Gastroesophageal sphincter (tissue), 4 donors: ENCODE results near the gene WDR90. TPM values are rescaled to one million over a fixed set of nuclear protein-coding genes. Genes with fewer than 3 reads are reported as not detected.
A peak's percentile ranks its signal among the peaks of the same experiment; 100 is the strongest.
"Not testable (repeated sequence)": the region's sequence is repeated elsewhere in the genome, so short reads cannot be mapped to it uniquely, and the experiment has no call there.

ENCODE experiments used
- ATAC-seq: fragments of 150-250 bp; one replicate; pipeline ENCODE4 v1.9.1; 2016; ENCODE audit warnings: mild to moderate bottlenecking, moderate library complexity
- H3K27ac ChIP-seq, 4 donors: fragments of 200-600 bp; sonication (generic) in 3 of 4; 1 replicate in 3 of 4; 2 replicates in 1 of 4; pipeline ENCODE4 v1.5.1; 2016 to 2019
- H3K27me3 ChIP-seq: fragments of 200-600 bp; sonication (generic); one replicate; pipeline ENCODE4 v1.5.1; 2019
- H3K36me3 ChIP-seq, 2 donors: fragments of 200-600 bp; sonication (generic); one replicate each; pipeline ENCODE4 v1.5.1; 2019; ENCODE audit warnings: control low read depth in 1 of 2
- H3K4me1 ChIP-seq, 3 donors: fragments of 200-600 bp; sonication (generic); 1 replicate in 2 of 3; 2 replicates in 1 of 3; pipeline ENCODE4 v1.5.1; 2016 to 2019; ENCODE audit warnings: control low read depth in 2 of 3
- H3K4me3 ChIP-seq, 2 donors: fragments of 200-600 bp; sonication (generic); one replicate each; pipeline ENCODE4 v1.5.1; 2019; ENCODE audit warnings: mild to moderate bottlenecking in 1 of 2, moderate library complexity in 1 of 2
- H3K9me3 ChIP-seq, 3 donors: fragments of 200-600 bp; sonication (generic); one replicate each; pipeline ENCODE4 v1.5.1; 2017 to 2019; ENCODE audit warnings: control low read depth in 2 of 3
- EP300 ChIP-seq: sonication (generic); formaldehyde crosslinking; IDR thresholded peaks from one replicate; pipeline ENCODE4 v1.6.1; 2017; ENCODE audit warnings: antibody characterized with exemption, mild to moderate bottlenecking
- POLR2A ChIP-seq, 2 donors: fragments of 450-650 bp; IDR thresholded peaks; one replicate each; pipeline ENCODE4 v1.6.1; 2017; ENCODE audit warnings: antibody characterized with exemption in 2 of 2, mild to moderate bottlenecking in 2 of 2, moderate library complexity in 1 of 2
- POLR2AphosphoS5 ChIP-seq: sonication (generic); formaldehyde crosslinking; IDR thresholded peaks from one replicate; pipeline ENCODE4 v1.6.1; 2017; ENCODE audit warnings: antibody characterized with exemption
- WGBS, 2 donors: methylation state at CpG; one replicate each; pipeline ENCODE4 v1.1.5; 2018; ENCODE audit warnings: low coverage in 1 of 2; 5-methylcytosine and 5-hydroxymethylcytosine counted together
- total RNA-seq, 4 donors: library from RNA; depleted of rRNA; stranded (reverse); fragments of >200 nt; gene quantifications; one replicate each; pipeline ENCODE4 v1.1.0, GENCODE V29; 2016
- TF ChIP-seq, protein P1 (sequence below), 4 experiments: fragments of 200-600 bp in 2 of 4; fragments of 450-650 bp in 2 of 4; sonication (generic) in 1 of 4; IDR thresholded peaks; one replicate each; pipeline ENCODE4 v1.5.1; 2017 to 2019; ENCODE audit warnings: antibody characterized with exemption in 4 of 4, mild to moderate bottlenecking in 2 of 4, moderate library complexity in 2 of 4

The WDR90 gene
- total RNA-seq, 4 donors from 2014 or later: 8.5 to 21.2 (median 16.8) TPM

- Histone ChIP-seq H3K4me1 (peaks cover 0 to 77% (median 49%) of the 10 kb centered on the region in 3 donors), H3K4me3 (no peak overlapping the region), H3K27me3 (peaks cover 2% of the 10 kb centered on the region), H3K27ac (no peak overlapping the region), H3K36me3 (peaks cover 0 to 42% of the 10 kb centered on the region in 2 donors), H3K9me3 (no peaks in the 10 kb centered on the region)
- ATAC-seq: no peak
- no peak for TF ChIP-seq EP300
- TF ChIP-seq, protein P1, sequence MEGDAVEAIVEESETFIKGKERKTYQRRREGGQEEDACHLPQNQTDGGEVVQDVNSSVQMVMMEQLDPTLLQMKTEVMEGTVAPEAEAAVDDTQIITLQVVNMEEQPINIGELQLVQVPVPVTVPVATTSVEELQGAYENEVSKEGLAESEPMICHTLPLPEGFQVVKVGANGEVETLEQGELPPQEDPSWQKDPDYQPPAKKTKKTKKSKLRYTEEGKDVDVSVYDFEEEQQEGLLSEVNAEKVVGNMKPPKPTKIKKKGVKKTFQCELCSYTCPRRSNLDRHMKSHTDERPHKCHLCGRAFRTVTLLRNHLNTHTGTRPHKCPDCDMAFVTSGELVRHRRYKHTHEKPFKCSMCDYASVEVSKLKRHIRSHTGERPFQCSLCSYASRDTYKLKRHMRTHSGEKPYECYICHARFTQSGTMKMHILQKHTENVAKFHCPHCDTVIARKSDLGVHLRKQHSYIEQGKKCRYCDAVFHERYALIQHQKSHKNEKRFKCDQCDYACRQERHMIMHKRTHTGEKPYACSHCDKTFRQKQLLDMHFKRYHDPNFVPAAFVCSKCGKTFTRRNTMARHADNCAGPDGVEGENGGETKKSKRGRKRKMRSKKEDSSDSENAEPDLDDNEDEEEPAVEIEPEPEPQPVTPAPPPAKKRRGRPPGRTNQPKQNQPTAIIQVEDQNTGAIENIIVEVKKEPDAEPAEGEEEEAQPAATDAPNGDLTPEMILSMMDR (IDR thresholded peaks at IDR 0.05): no peak
- no peak for TF ChIP-seq POLR2AphosphoS5
- no peak for TF ChIP-seq POLR2A (IDR thresholded peaks at IDR 0.05)
- WGBS, 2 donors: no CpG with 5 or more reads among the region's 51 CpGs
These were observed 37.5 kb downstream of the WDR90 start for GRCh38 chr16:686459-687260.

GRCh38 chr16:687499-687898 lies 38.3 kb downstream of the WDR90 start:
- no peak for ATAC-seq
- Histone ChIP-seq H3K9me3 (no peaks in the 10 kb centered on the region), H3K27ac (no peak overlapping the region), H3K4me3 (no peak overlapping the region), H3K36me3 (peaks cover 0 to 34% of the 10 kb centered on the region in 2 donors), H3K27me3 (peaks cover 9% of the 10 kb centered on the region), H3K4me1 (peaks cover 0 to 68% (median 41%) of the 10 kb centered on the region in 3 donors)
- WGBS, 2 donors: no CpG with 5 or more reads among the region's 19 CpGs
- TF ChIP-seq, protein P1 (IDR thresholded peaks at IDR 0.05): no peak
- TF ChIP-seq EP300: no peak
- TF ChIP-seq POLR2A (IDR thresholded peaks at IDR 0.05): no peak

DNA sequence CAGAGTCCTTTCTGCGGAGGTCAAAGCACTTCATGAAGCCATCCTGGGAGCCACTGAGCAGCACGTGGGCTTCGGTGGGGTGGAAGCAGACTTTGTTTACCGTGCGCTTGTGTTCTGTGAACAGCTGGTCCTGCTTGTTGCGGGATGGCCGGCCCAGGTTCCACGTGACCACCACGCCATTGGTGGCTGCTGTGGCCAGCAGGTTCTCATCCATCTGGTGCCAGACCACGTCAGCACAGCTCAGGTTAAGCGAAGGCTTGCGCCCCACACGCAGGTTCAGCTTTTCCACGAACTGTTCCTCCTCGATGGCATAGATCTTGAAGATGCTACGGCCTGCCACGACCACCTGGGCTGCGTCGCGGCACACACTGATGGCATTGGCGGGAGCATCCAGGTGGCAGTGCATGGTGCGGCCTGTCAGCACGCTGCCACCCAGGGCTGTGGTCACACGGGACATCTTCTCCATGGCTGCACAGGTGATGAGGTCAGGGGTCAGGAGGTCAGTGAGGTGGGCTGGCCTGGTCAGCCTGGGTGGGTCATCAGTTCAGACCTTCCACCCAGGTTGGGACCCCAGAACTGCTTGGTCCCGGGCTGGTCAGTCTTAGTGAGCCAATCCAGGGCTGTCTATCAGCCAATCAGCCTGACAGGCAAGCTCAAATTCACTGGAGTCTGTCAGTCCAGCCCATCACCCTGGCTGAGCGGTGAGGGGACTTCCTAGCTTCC lies 40.2 kb downstream of the WDR90 start:
- WGBS, 2 donors: no CpG with 5 or more reads among the region's 26 CpGs
- no peaks in the 10 kb centered on the region for H3K9me3 ChIP-seq
- peak overlapping the region in 3 of 4 donors; percentile 86 to 95 (median 88) for H3K27ac ChIP-seq
- peak overlapping the region; percentile 56 to 97 for H3K4me3 ChIP-seq
- H3K27me3 ChIP-seq: peaks cover 27% of the 10 kb centered on the region
- H3K4me1 ChIP-seq: peaks cover 0 to 65% (median 31%) of the 10 kb centered on the region in 3 donors
- H3K36me3 ChIP-seq: peaks cover 0 to 26% of the 10 kb centered on the region in 2 donors
- ATAC-seq: no peak
- TF ChIP-seq EP300: no peak
- no peak for TF ChIP-seq POLR2AphosphoS5
- TF ChIP-seq, protein P1 (IDR thresholded peaks at IDR 0.05): no peak
- TF ChIP-seq POLR2A (IDR thresholded peaks at IDR 0.05): no peak

- ATAC-seq, H3K9me3 ChIP-seq, H3K4me3 ChIP-seq, H3K27ac ChIP-seq: not testable (repeated sequence)
- H3K36me3 ChIP-seq: peaks cover 0 to 22% of the 10 kb centered on the region in 2 donors
- H3K4me1 ChIP-seq: peaks cover 0 to 64% (median 30%) of the 10 kb centered on the region in 3 donors
- H3K27me3 ChIP-seq: peaks cover 46% of the 10 kb centered on the region
- 86 to 89% methylated on average over 12 to 14 of the region's 16 CpGs for WGBS, 2 donors
These were observed 42.1 kb downstream of the WDR90 start for GRCh38 chr16:691242-691641.

DNA sequence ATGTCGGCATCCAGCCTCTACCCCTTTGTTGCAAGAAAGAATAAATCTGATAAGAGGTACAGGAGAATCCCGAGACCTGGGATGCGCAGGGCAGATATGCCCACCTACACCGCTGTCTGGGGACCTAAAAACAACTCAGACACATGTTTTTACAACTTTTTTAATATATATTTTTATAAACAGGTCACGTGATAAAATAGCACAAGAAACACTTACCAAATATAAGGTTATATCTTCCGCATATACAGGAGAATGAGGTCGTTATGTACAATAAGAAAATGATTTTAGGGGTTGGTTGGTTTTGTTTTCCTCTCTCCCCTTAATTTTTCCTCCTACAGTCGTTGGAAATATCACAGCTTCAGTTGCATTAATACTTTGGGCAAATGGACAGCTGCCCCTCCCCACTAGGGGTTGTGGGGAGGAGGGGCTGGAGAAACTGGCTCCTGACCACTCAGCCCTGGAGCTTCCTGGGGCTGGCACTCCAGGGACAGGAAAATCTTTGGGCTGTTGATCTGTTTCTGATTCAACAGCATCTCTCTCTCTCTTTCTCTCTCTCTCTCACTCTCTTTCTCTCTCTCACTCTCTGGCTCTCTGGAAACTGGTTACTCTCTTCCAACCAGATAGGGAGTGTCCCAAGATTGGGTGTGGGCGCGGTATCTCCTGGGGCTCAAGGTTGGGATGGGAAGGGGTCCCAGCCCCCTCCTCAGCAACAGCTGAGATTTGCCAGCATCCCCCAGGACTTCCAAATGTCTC lies 43.4 kb downstream of the WDR90 start:
- WGBS, 2 donors: 53 to 64% methylated on average over 8 of the region's 10 CpGs

More for the DNA sequence above, 43.4 kb downstream of the WDR90 start:
- TF ChIP-seq EP300 (no peak), POLR2A (IDR thresholded peaks at IDR 0.05) (no peak)
- TF ChIP-seq, protein P1 (IDR thresholded peaks at IDR 0.05): no peak
- Histone ChIP-seq H3K4me1 (peaks cover 0 to 57% (median 30%) of the 10 kb centered on the region in 3 donors), H3K36me3 (peaks cover 0 to 9% of the 10 kb centered on the region in 2 donors), H3K27ac (no peak overlapping the region), H3K27me3 (peaks cover 59% of the 10 kb centered on the region), H3K4me3 (no peak overlapping the region), H3K9me3 (no peaks in the 10 kb centered on the region)
- no peak for ATAC-seq
